ENCODE measurements around the gene STAT1.

Gene STAT1

DNA sequence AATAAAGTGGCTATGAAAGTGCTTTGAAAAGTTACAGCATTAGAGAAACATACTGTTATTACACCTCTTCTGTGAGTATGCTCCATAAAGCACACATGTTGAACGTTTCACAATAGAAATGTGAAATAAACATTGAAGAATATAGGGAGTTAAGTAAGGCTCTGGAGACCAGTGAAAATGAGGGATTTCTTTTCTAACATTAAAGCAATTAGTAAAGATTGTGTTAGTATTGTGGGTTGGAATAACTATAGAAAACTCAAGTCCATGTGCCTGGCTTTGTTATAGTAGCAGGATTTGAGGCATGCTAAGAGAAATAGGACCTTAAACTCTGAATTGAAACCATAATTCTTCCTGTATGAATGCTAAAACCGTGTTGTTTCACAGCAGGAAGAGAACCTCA, 70.3 kb downstream of the STAT1 start:
- Histone ChIP-seq H3K36me3 (ENCODE audit: insufficient read depth, low read length) (peaks cover 5% of the 10 kb centered on the region), H3K27me3 (ENCODE audit: control insufficient read depth, insufficient read depth, low read length) (no peaks in the 10 kb centered on the region), H3K9ac (ENCODE audit: low read depth, low read length) (no peak overlapping the region), H3K4me3 (ENCODE audit: low read length) (no peak overlapping the region), H3K4me1 (ENCODE audit: control insufficient read depth, insufficient read depth, low read length) (peaks cover 34% of the 10 kb centered on the region), H3K4me2 (ENCODE audit: low read length) (no peak overlapping the region), H3K9me3 (replicated peaks; ENCODE audit: low read length) (no peaks in the 10 kb centered on the region)

DNA sequence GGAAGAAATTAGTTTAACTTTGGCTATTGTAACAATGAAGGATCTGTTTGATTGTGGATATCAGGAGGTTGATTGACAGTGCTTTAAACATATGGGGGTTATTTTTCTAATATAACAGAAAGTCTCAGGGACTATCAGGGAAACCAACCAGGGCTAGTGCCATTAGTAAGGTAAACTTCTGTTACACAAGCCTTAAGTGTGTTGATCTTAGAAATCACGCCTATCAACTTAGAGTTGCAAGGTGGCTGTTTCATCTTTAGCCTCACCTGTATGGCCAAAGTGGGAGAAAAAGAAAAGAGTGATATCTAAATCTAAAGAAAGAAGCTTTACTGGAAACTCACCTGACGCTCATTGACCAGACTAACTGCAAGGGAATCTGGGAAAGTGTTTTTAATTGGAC, 71.3 kb downstream of the STAT1 start:
- Histone ChIP-seq H3K9ac (ENCODE audit: low read depth, low read length) (no peak overlapping the region), H3K9me3 (replicated peaks; ENCODE audit: low read length) (no peaks in the 10 kb centered on the region), H3K4me3 (ENCODE audit: low read length) (no peak overlapping the region), H3K27me3 (ENCODE audit: control insufficient read depth, insufficient read depth, low read length) (no peaks in the 10 kb centered on the region), H3K4me1 (ENCODE audit: control insufficient read depth, insufficient read depth, low read length) (peaks cover 29% of the 10 kb centered on the region), H3K36me3 (ENCODE audit: insufficient read depth, low read length) (peaks cover 6% of the 10 kb centered on the region), H3K4me2 (ENCODE audit: low read length) (no peak overlapping the region)

DNA sequence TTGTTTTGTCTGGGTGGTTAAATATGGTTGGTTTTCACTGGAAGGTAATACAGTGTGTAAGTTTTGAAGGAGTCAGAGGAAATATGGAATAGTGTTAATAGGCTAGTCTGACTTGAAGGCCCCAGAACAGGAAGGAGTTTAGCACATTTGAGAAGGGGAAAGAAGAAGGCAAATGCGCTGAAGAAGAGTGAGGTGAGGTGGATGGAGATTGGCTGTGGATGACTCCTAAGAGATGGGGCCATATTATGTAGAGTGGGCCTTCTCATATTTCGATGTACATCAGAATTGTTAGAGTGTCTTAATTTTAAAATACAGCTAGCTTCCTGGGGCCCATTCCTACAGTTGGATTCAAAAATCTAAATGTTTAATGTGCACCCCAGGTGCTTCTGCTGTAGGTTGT, 72.4 kb downstream of the STAT1 start:
- Histone ChIP-seq H3K4me3 (ENCODE audit: low read length) (no peak overlapping the region), H3K9ac (ENCODE audit: low read depth, low read length) (no peak overlapping the region), H3K4me1 (ENCODE audit: control insufficient read depth, insufficient read depth, low read length) (peaks cover 18% of the 10 kb centered on the region), H3K36me3 (ENCODE audit: insufficient read depth, low read length) (peaks cover 14% of the 10 kb centered on the region), H3K4me2 (ENCODE audit: low read length) (no peak overlapping the region), H3K9me3 (replicated peaks; ENCODE audit: low read length) (no peaks in the 10 kb centered on the region), H3K27me3 (ENCODE audit: control insufficient read depth, insufficient read depth, low read length) (no peaks in the 10 kb centered on the region)

DNA sequence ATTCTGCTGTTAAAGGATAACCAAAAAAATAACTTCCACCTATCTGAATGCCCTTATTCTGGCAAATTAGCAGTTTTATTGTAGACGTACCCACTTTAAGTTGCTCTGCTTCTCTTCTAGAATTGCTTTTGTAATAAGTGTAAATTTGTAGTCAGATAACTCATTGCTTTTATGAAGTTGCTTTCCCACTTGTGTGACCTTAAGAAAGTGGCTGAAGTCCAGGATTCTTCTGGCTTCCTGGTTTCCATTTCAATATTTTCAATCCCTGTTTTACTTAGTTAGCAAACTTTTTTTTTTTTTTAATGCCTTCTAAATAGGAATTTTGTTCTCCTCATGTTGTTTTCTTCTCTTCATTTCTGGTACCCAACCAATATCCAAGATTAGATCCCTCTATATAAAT, 73.5 kb downstream of the STAT1 start:
- H3K4me2 ChIP-seq (ENCODE audit: low read length), result no peak overlapping the region
- peaks cover 24% of the 10 kb centered on the region for H3K36me3 ChIP-seq (ENCODE audit: insufficient read depth, low read length)
- no peak overlapping the region for H3K9ac ChIP-seq (ENCODE audit: low read depth, low read length)

GRCh38 chr2:190938771-190939335, 75.1 kb downstream of the STAT1 start:
- Histone ChIP-seq H3K9ac (ENCODE audit: low read depth, low read length) (peak overlapping the region; percentile 19), H3K4me1 (ENCODE audit: control insufficient read depth, insufficient read depth, low read length) (peaks cover 10% of the 10 kb centered on the region), H3K4me2 (ENCODE audit: low read length) (peak overlapping the region; percentile 39), H3K36me3 (ENCODE audit: insufficient read depth, low read length) (peaks cover 33% of the 10 kb centered on the region), H3K4me3 (ENCODE audit: low read length) (no peak overlapping the region), H3K9me3 (replicated peaks; ENCODE audit: low read length) (no peaks in the 10 kb centered on the region), H3K27me3 (ENCODE audit: control insufficient read depth, insufficient read depth, low read length) (no peaks in the 10 kb centered on the region)

More for the DNA sequence above, 73.5 kb downstream of the STAT1 start:
- no peak overlapping the region for H3K4me3 ChIP-seq (ENCODE audit: low read length)
- peaks cover 10% of the 10 kb centered on the region for H3K4me1 ChIP-seq (ENCODE audit: control insufficient read depth, insufficient read depth, low read length)
- H3K27me3 ChIP-seq (ENCODE audit: control insufficient read depth, insufficient read depth, low read length), result no peaks in the 10 kb centered on the region
- no peaks in the 10 kb centered on the region for H3K9me3 ChIP-seq (replicated peaks; ENCODE audit: low read length)

DNA sequence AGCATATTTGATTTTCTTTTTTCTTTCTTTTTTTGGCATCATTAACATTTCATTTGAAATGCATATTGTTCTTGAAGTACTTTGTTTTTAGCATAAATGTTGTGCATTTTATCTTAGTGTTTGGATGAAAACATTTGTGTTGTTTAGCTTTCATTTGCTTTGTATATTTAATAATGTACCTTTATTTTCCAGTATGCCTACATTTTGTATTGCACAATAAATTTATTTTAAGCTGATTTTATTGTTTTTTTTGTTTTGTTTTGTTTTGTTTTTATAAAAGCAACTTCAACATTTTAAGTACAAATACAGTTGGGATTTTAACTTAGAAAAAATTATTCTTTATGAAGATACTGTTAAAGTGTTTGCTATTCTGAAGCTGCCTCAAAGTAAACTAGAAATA, 78.9 kb downstream of the STAT1 start:
- H3K9me3 ChIP-seq (replicated peaks; ENCODE audit: low read length), result no peaks in the 10 kb centered on the region
- H3K27me3 ChIP-seq (ENCODE audit: control insufficient read depth, insufficient read depth, low read length), result no peaks in the 10 kb centered on the region
- H3K4me1 ChIP-seq (ENCODE audit: control insufficient read depth, insufficient read depth, low read length), result peaks cover 10% of the 10 kb centered on the region
- no peak overlapping the region for H3K4me2 ChIP-seq (ENCODE audit: low read length)
- H3K36me3 ChIP-seq (ENCODE audit: insufficient read depth, low read length), result peaks cover 58% of the 10 kb centered on the region
- H3K9ac ChIP-seq (ENCODE audit: low read depth, low read length), result no peak overlapping the region
- H3K4me3 ChIP-seq (ENCODE audit: low read length), result no peak overlapping the region

- Histone ChIP-seq H3K4me1 (ENCODE audit: control insufficient read depth, insufficient read depth, low read length) (peaks cover 2% of the 10 kb centered on the region), H3K4me3 (ENCODE audit: low read length) (no peak overlapping the region), H3K36me3 (ENCODE audit: insufficient read depth, low read length) (peaks cover 66% of the 10 kb centered on the region), H3K9me3 (replicated peaks; ENCODE audit: low read length) (no peaks in the 10 kb centered on the region), H3K4me2 (ENCODE audit: low read length) (no peak overlapping the region), H3K9ac (ENCODE audit: low read depth, low read length) (no peak overlapping the region), H3K27me3 (ENCODE audit: control insufficient read depth, insufficient read depth, low read length) (no peaks in the 10 kb centered on the region)
Measured at GRCh38 chr2:190933361-190933760, 80.6 kb downstream of the STAT1 start.

- H3K9me3 ChIP-seq (replicated peaks; ENCODE audit: low read length), result no peaks in the 10 kb centered on the region
- H3K4me2 ChIP-seq (ENCODE audit: low read length), result no peak overlapping the region
- no peak overlapping the region for H3K9ac ChIP-seq (ENCODE audit: low read depth, low read length)
- no peaks in the 10 kb centered on the region for H3K4me1 ChIP-seq (ENCODE audit: control insufficient read depth, insufficient read depth, low read length)
- H3K27me3 ChIP-seq (ENCODE audit: control insufficient read depth, insufficient read depth, low read length), result no peaks in the 10 kb centered on the region
- peaks cover 68% of the 10 kb centered on the region for H3K36me3 ChIP-seq (ENCODE audit: insufficient read depth, low read length)
- H3K4me3 ChIP-seq (ENCODE audit: low read length), result no peak overlapping the region
Measured at GRCh38 chr2:190932514-190932913, 81.5 kb downstream of the STAT1 start.

DNA sequence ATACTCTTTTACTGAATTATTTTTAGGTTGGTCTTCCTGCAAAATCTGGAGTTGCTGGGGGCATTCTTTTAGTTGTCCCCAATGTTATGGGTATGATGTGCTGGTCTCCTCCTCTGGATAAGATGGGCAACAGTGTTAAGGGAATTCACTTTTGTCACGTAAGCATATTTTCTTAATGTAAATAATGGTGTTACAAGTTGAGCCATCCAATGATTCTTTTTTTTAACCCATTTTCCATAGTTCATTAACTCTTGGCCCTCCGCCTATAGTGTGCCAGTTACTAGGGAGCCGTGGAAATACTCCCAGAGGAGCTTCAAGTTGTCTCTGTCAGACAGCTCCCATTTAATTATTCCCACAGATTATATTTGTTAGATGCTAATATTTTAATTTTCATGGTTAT, 83.6 kb downstream of the STAT1 start:
- no peak overlapping the region for H3K4me3 ChIP-seq (ENCODE audit: low read length)
- H3K4me2 ChIP-seq (ENCODE audit: low read length), result no peak overlapping the region
- peaks cover 71% of the 10 kb centered on the region for H3K36me3 ChIP-seq (ENCODE audit: insufficient read depth, low read length)
- H3K9ac ChIP-seq (ENCODE audit: low read depth, low read length), result no peak overlapping the region
- H3K9me3 ChIP-seq (replicated peaks; ENCODE audit: low read length), result no peaks in the 10 kb centered on the region
- H3K4me1 ChIP-seq (ENCODE audit: control insufficient read depth, insufficient read depth, low read length), result no peaks in the 10 kb centered on the region
- H3K27me3 ChIP-seq (ENCODE audit: control insufficient read depth, insufficient read depth, low read length), result no peaks in the 10 kb centered on the region

GRCh38 chr2:190929919-190930318, 84.1 kb downstream of the STAT1 start:
- H3K36me3 ChIP-seq (ENCODE audit: insufficient read depth, low read length), result peaks cover 75% of the 10 kb centered on the region
- no peak overlapping the region for H3K4me3 ChIP-seq (ENCODE audit: low read length)
- no peaks in the 10 kb centered on the region for H3K4me1 ChIP-seq (ENCODE audit: control insufficient read depth, insufficient read depth, low read length)
- H3K9me3 ChIP-seq (replicated peaks; ENCODE audit: low read length), result no peaks in the 10 kb centered on the region
- H3K27me3 ChIP-seq (ENCODE audit: control insufficient read depth, insufficient read depth, low read length), result no peaks in the 10 kb centered on the region
- H3K9ac ChIP-seq (ENCODE audit: low read depth, low read length), result no peak overlapping the region
- no peak overlapping the region for H3K4me2 ChIP-seq (ENCODE audit: low read length)

DNA sequence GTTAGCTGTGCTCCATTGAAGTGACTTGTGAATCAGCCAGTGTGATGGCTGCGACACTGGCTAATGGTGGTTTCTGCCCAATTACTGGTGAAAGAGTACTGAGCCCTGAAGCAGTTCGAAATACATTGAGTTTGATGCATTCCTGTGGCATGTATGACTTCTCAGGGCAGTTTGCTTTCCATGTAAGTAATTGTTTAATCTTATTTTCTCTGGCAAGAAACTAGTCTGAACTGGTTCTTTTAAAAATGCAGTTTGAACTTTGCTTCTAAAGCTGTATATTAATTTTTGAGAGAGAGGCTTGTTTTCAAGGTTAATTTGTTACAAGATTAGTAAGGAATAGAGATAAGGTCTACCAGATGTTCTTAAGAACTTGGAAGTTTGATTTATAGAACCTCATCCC, 86.7 kb downstream of the STAT1 start:
- Histone ChIP-seq H3K27me3 (ENCODE audit: control insufficient read depth, insufficient read depth, low read length) (no peaks in the 10 kb centered on the region), H3K9ac (ENCODE audit: low read depth, low read length) (no peak overlapping the region), H3K9me3 (replicated peaks; ENCODE audit: low read length) (no peaks in the 10 kb centered on the region), H3K4me1 (ENCODE audit: control insufficient read depth, insufficient read depth, low read length) (no peaks in the 10 kb centered on the region), H3K4me3 (ENCODE audit: low read length) (no peak overlapping the region), H3K4me2 (ENCODE audit: low read length) (no peak overlapping the region), H3K36me3 (ENCODE audit: insufficient read depth, low read length) (peaks cover 85% of the 10 kb centered on the region)

GRCh38 chr2:190922376-190922775, 91.6 kb downstream of the STAT1 start:
- Histone ChIP-seq H3K36me3 (ENCODE audit: insufficient read depth, low read length) (peaks cover 92% of the 10 kb centered on the region), H3K9ac (ENCODE audit: low read depth, low read length) (no peak overlapping the region), H3K4me3 (ENCODE audit: low read length) (no peak overlapping the region), H3K9me3 (replicated peaks; ENCODE audit: low read length) (no peaks in the 10 kb centered on the region), H3K4me2 (ENCODE audit: low read length) (no peak overlapping the region), H3K27me3 (ENCODE audit: control insufficient read depth, insufficient read depth, low read length) (no peaks in the 10 kb centered on the region), H3K4me1 (ENCODE audit: control insufficient read depth, insufficient read depth, low read length) (no peaks in the 10 kb centered on the region)

Measured in skeletal muscle satellite cell (primary cell).